Smooth muscle cell (in vitro differentiated cells): ENCODE data around the gene PGS1. TPM values are rescaled to one million over a fixed set of nuclear protein-coding genes. Genes with fewer than 3 reads are reported as not detected.

Experiments
- DNase-seq: peaks from one replicate; lab custom pipeline; 2025; ENCODE audit not compliant: unreplicated experiment; lab: John Stamatoyannopoulos, UW
- H2AFZ ChIP-seq: fragments of 200-600 bp; sonication (generic); 2 replicates; pipeline ENCODE4 v1.6.0; 2016; ENCODE audit warnings: antibody characterized with exemption, low read depth, mild to moderate bottlenecking
- H3F3A ChIP-seq: fragments of 200-600 bp; sonication (generic); 2 replicates; pipeline ENCODE4 v1.6.0; 2017; ENCODE audit warnings: antibody characterized with exemption, low read depth
- H3K27ac ChIP-seq: fragments of 200-600 bp; sonication (generic); 2 replicates; pipeline ENCODE4 v1.5.1; 2016; ENCODE audit warnings: low read depth, mild to moderate bottlenecking
- H3K27me3 ChIP-seq: fragments of 200-600 bp; sonication (generic); 2 replicates; pipeline ENCODE4 v1.6.1; 2016; ENCODE audit warnings: low read depth, mild to moderate bottlenecking
- H3K36me3 ChIP-seq: fragments of 200-600 bp; sonication (generic); 2 replicates; pipeline ENCODE4 v1.5.1; 2016; ENCODE audit warnings: low read depth
- H3K4me1 ChIP-seq: fragments of 200-600 bp; sonication (generic); 2 replicates; pipeline ENCODE4 v1.5.1; 2016; ENCODE audit warnings: low read depth
- H3K4me2 ChIP-seq: fragments of 200-600 bp; sonication (generic); 2 replicates; pipeline ENCODE4 v1.6.0; 2016; ENCODE audit warnings: mild to moderate bottlenecking
- H3K4me3 ChIP-seq: fragments of 200-600 bp; sonication (generic); 2 replicates; pipeline ENCODE4 v1.5.1; 2016; ENCODE audit warnings: mild to moderate bottlenecking
- H3K79me2 ChIP-seq: fragments of 200-600 bp; sonication (generic); 2 replicates; pipeline ENCODE4 v1.6.0; 2016; ENCODE audit warnings: low read depth, mild to moderate bottlenecking
- H3K9ac ChIP-seq: fragments of 200-600 bp; sonication (generic); 2 replicates; pipeline ENCODE4 v1.6.0; 2016; ENCODE audit warnings: low read depth
- H3K9me3 ChIP-seq: fragments of 200-600 bp; sonication (generic); replicated peaks from 2 replicates; pipeline ENCODE4 v1.5.1; 2016; ENCODE audit warnings: low read depth
- H4K20me1 ChIP-seq: fragments of 200-600 bp; sonication (generic); 2 replicates; pipeline ENCODE4 v1.6.0; 2016; ENCODE audit warnings: low read depth
- CTCF ChIP-seq: fragments of 200-600 bp; sonication (generic); IDR thresholded peaks from 2 replicates; pipeline ENCODE4 v1.5.1; 2017; ENCODE audit warnings: borderline replicate concordance, mild to moderate bottlenecking, antibody characterized with exemption; ENCODE audit not compliant: insufficient read depth, poor library complexity, severe bottlenecking
- WGBS: methylation state at CpG from one replicate; pipeline ENCODE4 v1.1.7; 2016; ENCODE audit warnings: low lambda C conversion rate; 5-methylcytosine and 5-hydroxymethylcytosine counted together
- polyA plus RNA-seq: library from polyadenylated mRNA; unstranded; fragments of >200 nt; fragmentation: Nextera tagmentation; extraction: Ambion mirVana; gene quantifications from 2 replicates; pipeline ENCODE4 v1.2.1, GENCODE V29; 2016
- total RNA-seq: library from RNA; depleted of rRNA; stranded (reverse); fragments of >200 nt; gene quantifications from 2 replicates; pipeline ENCODE4 v1.2.3, GENCODE V29; 2014

Gene PGS1
- total and polyA plus RNA-seq, 2 experiments from 2014 or later, result 22.6 to 29.9 TPM

- DNase-seq, result no peak
- H3K9me3 ChIP-seq, result no peaks in the 10 kb centered on the region
- TF ChIP-seq CTCF, result no peak
- WGBS, result 94% methylated on average over 14 of the region's 14 CpGs
- H3K27me3 ChIP-seq, result no peaks in the 10 kb centered on the region
- no peaks in the 10 kb centered on the region for H3K79me2 ChIP-seq
- no peak overlapping the region for H3K4me3 ChIP-seq
- no peaks in the 10 kb centered on the region for H3K36me3 ChIP-seq
- H2AFZ ChIP-seq, result no peak overlapping the region
- no peaks in the 10 kb centered on the region for H3K4me1 ChIP-seq
- H3K9ac ChIP-seq, result no peak overlapping the region
- no peak overlapping the region for H3K27ac ChIP-seq
- no peaks in the 10 kb centered on the region for H3F3A ChIP-seq
- no peaks in the 10 kb centered on the region for H4K20me1 ChIP-seq
- no peak overlapping the region for H3K4me2 ChIP-seq
Observed at GRCh38 chr17:78449983-78450595, 71.6 kb downstream of the PGS1 start.

- H2AFZ ChIP-seq, result no peak overlapping the region
- H3K4me3 ChIP-seq, result no peak overlapping the region
- H3K9me3 ChIP-seq, result no peaks in the 10 kb centered on the region
- no peaks in the 10 kb centered on the region for H3F3A ChIP-seq
- WGBS, result 85% methylated on average over 20 of the region's 20 CpGs
- no peak overlapping the region for H3K4me2 ChIP-seq
- H4K20me1 ChIP-seq, result no peaks in the 10 kb centered on the region
- H3K79me2 ChIP-seq, result no peaks in the 10 kb centered on the region
- H3K27me3 ChIP-seq, result no peaks in the 10 kb centered on the region
- no peak overlapping the region for H3K9ac ChIP-seq
- H3K27ac ChIP-seq, result no peak overlapping the region
- DNase-seq, result no peak
- H3K36me3 ChIP-seq, result no peaks in the 10 kb centered on the region
- no peak for TF ChIP-seq CTCF
- H3K4me1 ChIP-seq, result no peaks in the 10 kb centered on the region
Observed at GRCh38 chr17:78450696-78451345, 72.4 kb downstream of the PGS1 start.

- Histone ChIP-seq H3K4me1 (no peaks in the 10 kb centered on the region), H4K20me1 (no peaks in the 10 kb centered on the region), H3K27ac (no peak overlapping the region), H3K9ac (no peak overlapping the region), H3K36me3 (no peaks in the 10 kb centered on the region), H3K4me2 (no peak overlapping the region), H2AFZ (no peak overlapping the region), H3K4me3 (no peak overlapping the region), H3K27me3 (no peaks in the 10 kb centered on the region), H3K79me2 (no peaks in the 10 kb centered on the region), H3K9me3 (no peaks in the 10 kb centered on the region), H3F3A (no peaks in the 10 kb centered on the region)
- WGBS, result 88% methylated on average over 7 of the region's 7 CpGs
- TF ChIP-seq CTCF, result no peak
- no peak for DNase-seq
Observed at GRCh38 chr17:78451753-78452152, 73.3 kb downstream of the PGS1 start.

GRCh38 chr17:78454346-78454745 is 75.9 kb downstream of the PGS1 start:
- H3K4me2 ChIP-seq, result no peak overlapping the region
- no peaks in the 10 kb centered on the region for H3K36me3 ChIP-seq
- no peaks in the 10 kb centered on the region for H3K9me3 ChIP-seq
- no peak overlapping the region for H3K4me3 ChIP-seq
- H3F3A ChIP-seq, result no peaks in the 10 kb centered on the region
- no peak overlapping the region for H3K9ac ChIP-seq
- H3K27me3 ChIP-seq, result no peaks in the 10 kb centered on the region
- no peaks in the 10 kb centered on the region for H3K4me1 ChIP-seq
- no peaks in the 10 kb centered on the region for H3K79me2 ChIP-seq
- H3K27ac ChIP-seq, result no peak overlapping the region
- DNase-seq, result no peak
- no peak for TF ChIP-seq CTCF
- H4K20me1 ChIP-seq, result no peaks in the 10 kb centered on the region
- WGBS, result 94% methylated on average over 20 of the region's 20 CpGs
- no peak overlapping the region for H2AFZ ChIP-seq
